Trophoblast cell (in vitro differentiated cells and primary cell): ENCODE measurements around the gene PAM16.

Experiments
- DNase-seq, 2 donors: peaks; one replicate each; pipeline ENCODE4 v3.0.0-alpha.2; 2016
- H2AFZ ChIP-seq: 2 replicates; pipeline ENCODE4 v1.6.1; 2013; ENCODE audit warnings: low read length, moderate library complexity, mild to moderate bottlenecking; ENCODE audit not compliant: insufficient read depth, poor library complexity
- H2AK5ac ChIP-seq: 2 replicates; pipeline ENCODE4 v1.6.1; 2013; ENCODE audit warnings: mild to moderate bottlenecking, low read length
- H2BK120ac ChIP-seq: 2 replicates; pipeline ENCODE4 v1.6.1; 2013; ENCODE audit warnings: low read length, mild to moderate bottlenecking, moderate library complexity; ENCODE audit not compliant: insufficient read depth, poor library complexity
- H2BK12ac ChIP-seq: 2 replicates; pipeline ENCODE4 v1.6.1; 2013; ENCODE audit warnings: mild to moderate bottlenecking, low read length, moderate library complexity
- H2BK5ac ChIP-seq: 2 replicates; pipeline ENCODE4 v1.6.1; 2013; ENCODE audit warnings: low read length, low read depth, moderate library complexity, mild to moderate bottlenecking; ENCODE audit not compliant: poor library complexity
- H3K14ac ChIP-seq: 2 replicates; pipeline ENCODE4 v1.6.1; 2013; ENCODE audit warnings: mild to moderate bottlenecking, low read length
- H3K18ac ChIP-seq: 2 replicates; pipeline ENCODE4 v1.6.1; 2013; ENCODE audit warnings: mild to moderate bottlenecking, low read length
- H3K23ac ChIP-seq: 2 replicates; pipeline ENCODE4 v1.6.1; 2013; ENCODE audit warnings: low read length
- H3K27ac ChIP-seq: 2 replicates; pipeline ENCODE4 v1.5.1; 2013; ENCODE audit warnings: low read depth, mild to moderate bottlenecking, inconsistent platforms, low read length, moderate library complexity
- H3K27me3 ChIP-seq: 2 replicates; pipeline ENCODE4 v1.6.1; 2013; ENCODE audit warnings: inconsistent platforms, mild to moderate bottlenecking, low read length, moderate library complexity; ENCODE audit not compliant: insufficient read depth
- H3K36me3 ChIP-seq, 2 experiments: 1 replicate in 1 of 2; 2 replicates in 1 of 2; pipeline ENCODE4 v1.6.1; 2013; ENCODE audit warnings: low read length in 2 of 2, mild to moderate bottlenecking in 2 of 2, moderate library complexity in 1 of 2; ENCODE audit not compliant: insufficient read depth in 2 of 2, control insufficient read depth in 1 of 2
- H3K4ac ChIP-seq: 2 replicates; pipeline ENCODE4 v1.6.1; 2013; ENCODE audit warnings: low read depth, mild to moderate bottlenecking, low read length, moderate library complexity
- H3K4me1 ChIP-seq, 2 experiments: 1 replicate in 1 of 2; 2 replicates in 1 of 2; pipeline ENCODE4 v1.6.1; 2013; ENCODE audit warnings: low read length in 2 of 2, mild to moderate bottlenecking in 2 of 2, moderate library complexity in 1 of 2; ENCODE audit not compliant: insufficient read depth in 2 of 2, control insufficient read depth in 1 of 2
- H3K4me2 ChIP-seq: 2 replicates; pipeline ENCODE4 v1.6.1; 2013; ENCODE audit warnings: inconsistent platforms, mild to moderate bottlenecking, low read length, moderate library complexity
- H3K4me3 ChIP-seq: 2 replicates; pipeline ENCODE4 v1.5.1; 2013; ENCODE audit warnings: mild to moderate bottlenecking, low read depth, low read length, inconsistent platforms
- H3K79me1 ChIP-seq: one replicate; pipeline ENCODE4 v1.6.1; 2013; ENCODE audit warnings: low read length
- H3K79me2 ChIP-seq: 2 replicates; pipeline ENCODE4 v1.6.1; 2013; ENCODE audit warnings: low read length, mild to moderate bottlenecking; ENCODE audit not compliant: control insufficient read depth, insufficient read depth, poor library complexity
- H3K9ac ChIP-seq: 2 replicates; pipeline ENCODE4 v1.6.1; 2013; ENCODE audit warnings: mild to moderate bottlenecking, low read length
- H3K9me3 ChIP-seq: 2 replicates; pipeline ENCODE4 v1.6.1; 2013; ENCODE audit warnings: low read depth, mild to moderate bottlenecking, control low read depth, inconsistent platforms, low read length; ENCODE audit not compliant: insufficient read depth
- H4K12ac ChIP-seq: 2 replicates; pipeline ENCODE4 v1.6.1; 2013; ENCODE audit warnings: low read depth, mild to moderate bottlenecking, low read length, moderate library complexity
- H4K8ac ChIP-seq: 2 replicates; pipeline ENCODE4 v1.6.1; 2013; ENCODE audit warnings: low read depth, mild to moderate bottlenecking, low read length, moderate library complexity
- H4K91ac ChIP-seq: one replicate; pipeline ENCODE4 v1.6.1; 2013; ENCODE audit warnings: low read depth, mild to moderate bottlenecking, low read length, moderate library complexity
- WGBS: extraction: QIAGEN DNeasy Blood & Tissue Kit; methylation state at CpG from one replicate; pipeline ENCODE4 v1.1.7; 2013; ENCODE audit warnings: missing lambda C conversion rate; ENCODE audit not compliant: insufficient read length, insufficient coverage; ENCODE audit errors: extremely low coverage; 5-methylcytosine and 5-hydroxymethylcytosine counted together

The PAM16 gene

DNA sequence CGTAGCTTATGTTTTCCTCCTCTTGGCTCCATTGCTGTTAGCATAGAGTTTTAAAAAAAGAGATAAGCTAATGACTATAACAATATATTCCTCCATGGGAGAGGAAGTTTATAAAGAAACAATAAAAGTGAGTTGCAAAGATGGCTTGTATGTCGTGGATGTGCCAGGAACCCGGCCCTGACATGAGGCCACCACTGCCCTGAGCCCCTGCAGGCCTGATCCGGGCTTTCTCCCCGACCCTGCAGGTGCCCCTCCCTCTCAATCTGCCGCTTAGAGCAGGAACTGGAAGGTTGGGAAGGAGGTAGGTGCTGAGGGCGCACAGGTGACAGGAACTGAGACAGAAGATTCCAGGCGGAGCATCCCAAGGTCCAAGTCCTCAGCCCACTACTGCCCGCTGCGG, 11.7 kb downstream of the PAM16 start:
- H3K14ac ChIP-seq: no peak overlapping the region
- no peak overlapping the region for H4K8ac ChIP-seq
- H3K27ac ChIP-seq: no peak overlapping the region
- H4K12ac ChIP-seq: no peak overlapping the region
- no peak overlapping the region for H3K4me3 ChIP-seq
- no peak overlapping the region for H3K4me2 ChIP-seq
- no peak overlapping the region for H3K4ac ChIP-seq
- H2BK120ac ChIP-seq: no peak overlapping the region
- H4K91ac ChIP-seq: no peak overlapping the region
- H3K4me1 ChIP-seq: no peaks in the 10 kb centered on the region
- no peak overlapping the region for H2BK5ac ChIP-seq
- no peaks in the 10 kb centered on the region for H3K27me3 ChIP-seq
- no peak overlapping the region for H3K9ac ChIP-seq
- H3K79me1 ChIP-seq: no peaks in the 10 kb centered on the region
- H3K18ac ChIP-seq: no peak overlapping the region
- no peak overlapping the region for H2AFZ ChIP-seq
- peaks cover 60 to 69% of the 10 kb centered on the region in 2 experiments for H3K36me3 ChIP-seq
- H3K79me2 ChIP-seq: peaks cover 3% of the 10 kb centered on the region
- WGBS: no CpG with 5 or more reads among the region's 10 CpGs
- no peak overlapping the region for H2AK5ac ChIP-seq
- no peak overlapping the region for H2BK12ac ChIP-seq
- no peak overlapping the region for H3K23ac ChIP-seq
- H3K9me3 ChIP-seq: peaks cover 2% of the 10 kb centered on the region
- no peak for DNase-seq

DNA sequence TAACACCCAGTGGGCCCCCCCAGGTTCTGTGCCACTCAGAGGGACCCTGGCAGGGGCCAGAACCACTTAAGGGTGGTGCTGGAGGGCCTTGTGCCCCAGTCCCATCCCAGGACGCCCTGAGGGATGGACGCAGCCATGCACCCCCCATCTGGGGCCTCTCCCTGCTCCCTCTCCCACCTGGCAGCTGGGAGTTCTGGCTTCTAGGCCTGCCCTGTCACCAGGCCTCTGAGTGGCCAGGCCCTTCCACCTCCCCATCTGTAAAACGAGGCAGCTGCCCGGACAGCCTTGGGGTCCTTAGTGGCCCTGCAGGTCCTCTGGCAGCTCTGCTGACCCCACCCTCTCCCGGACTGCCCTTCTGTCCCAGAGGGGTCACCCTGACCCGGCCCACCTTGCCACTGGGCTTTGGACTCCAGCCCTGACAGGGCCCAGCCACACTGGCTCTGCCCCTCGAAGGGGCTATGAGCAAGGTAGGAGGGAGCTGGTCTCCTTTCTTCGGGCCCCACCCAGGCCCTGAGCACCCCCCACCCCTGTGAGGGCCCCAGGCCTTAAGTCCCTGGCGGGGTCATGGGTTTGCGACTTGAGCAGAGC, 12.3 kb downstream of the PAM16 start:
- Histone ChIP-seq H4K91ac (no peak overlapping the region), H3K4me1 (no peaks in the 10 kb centered on the region), H3K27me3 (no peaks in the 10 kb centered on the region), H3K36me3 (peaks cover 61 to 69% of the 10 kb centered on the region in 2 experiments), H3K79me1 (no peaks in the 10 kb centered on the region), H3K4me3 (no peak overlapping the region), H2BK5ac (no peak overlapping the region), H3K14ac (no peak overlapping the region), H3K4ac (no peak overlapping the region), H3K27ac (no peak overlapping the region), H2BK12ac (no peak overlapping the region), H2BK120ac (no peak overlapping the region), H4K12ac (no peak overlapping the region), H3K9ac (no peak overlapping the region), H3K9me3 (peaks cover 2% of the 10 kb centered on the region), H2AK5ac (no peak overlapping the region), H3K23ac (no peak overlapping the region), H3K79me2 (peaks cover 3% of the 10 kb centered on the region), H3K18ac (no peak overlapping the region), H2AFZ (no peak overlapping the region), H4K8ac (no peak overlapping the region), H3K4me2 (no peak overlapping the region)
- WGBS: no CpG with 5 or more reads among the region's 10 CpGs
- no peak for DNase-seq

DNA sequence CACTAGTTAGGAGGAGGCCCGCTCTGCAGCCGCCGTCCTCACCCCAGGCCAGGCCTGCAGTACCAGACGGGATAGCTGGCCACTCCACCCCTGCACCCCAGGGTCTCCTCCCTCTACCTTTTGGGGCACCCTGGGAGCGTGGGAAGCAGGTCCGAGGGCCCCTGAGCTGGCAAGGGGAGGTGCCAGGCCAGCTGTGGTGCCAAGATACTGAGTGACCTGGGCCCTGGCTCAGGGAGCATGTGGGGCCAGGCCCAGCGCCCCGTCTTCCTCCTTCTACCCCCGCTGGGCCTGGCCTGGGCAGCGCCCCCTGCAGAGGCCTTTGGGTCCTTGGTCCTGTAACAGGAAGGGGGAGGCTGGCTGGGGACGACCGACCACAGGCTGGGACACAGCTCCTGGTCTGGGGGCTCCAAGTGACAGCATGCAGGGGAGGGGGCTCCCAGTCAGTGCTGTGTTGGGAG, 13.0 kb downstream of the PAM16 start:
- peaks cover 2% of the 10 kb centered on the region for H3K9me3 ChIP-seq

DNA sequence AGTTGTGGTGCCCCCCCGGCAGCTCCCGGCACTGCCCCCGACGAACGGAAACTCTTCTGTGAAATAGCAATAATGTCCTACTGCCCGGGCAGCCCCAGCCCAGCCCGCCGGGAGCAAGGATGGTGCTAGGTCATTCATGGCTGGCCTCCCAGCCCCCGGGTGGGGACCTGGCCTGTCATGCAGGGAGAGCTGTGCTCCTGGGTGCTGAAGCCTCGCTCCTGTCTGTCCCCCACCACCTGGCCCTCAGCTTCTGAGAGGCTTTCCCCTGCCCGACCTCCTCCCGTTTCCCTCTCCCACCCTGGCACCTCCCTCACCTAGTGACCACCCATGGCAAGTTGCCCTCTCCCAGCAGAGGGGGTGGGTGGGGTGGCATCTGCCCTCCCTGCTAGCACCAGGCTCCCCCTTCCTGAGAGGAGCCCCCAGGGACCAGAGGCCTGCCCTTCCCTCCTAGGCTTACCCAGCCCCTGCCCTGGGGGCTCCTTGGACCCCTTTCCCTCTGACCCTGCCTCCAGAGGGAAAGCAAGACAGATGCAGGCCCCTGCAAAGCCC, 13.5 kb downstream of the PAM16 start:
- no peaks in the 10 kb centered on the region for H3K27me3 ChIP-seq
- no peaks in the 10 kb centered on the region for H3K79me1 ChIP-seq
- no peaks in the 10 kb centered on the region for H3K4me1 ChIP-seq
- peaks cover 2% of the 10 kb centered on the region for H3K9me3 ChIP-seq
- H3K4me3 ChIP-seq: no peak overlapping the region
- no peak overlapping the region for H3K23ac ChIP-seq
- no peak for DNase-seq
- H2BK5ac ChIP-seq: no peak overlapping the region
- no peak overlapping the region for H2BK12ac ChIP-seq
- H3K14ac ChIP-seq: no peak overlapping the region
- no peak overlapping the region for H4K91ac ChIP-seq
- H3K4me2 ChIP-seq: no peak overlapping the region
- no peaks in the 10 kb centered on the region for H3K79me2 ChIP-seq
- no peak overlapping the region for H2BK120ac ChIP-seq
- H3K4ac ChIP-seq: no peak overlapping the region
- no CpG with 5 or more reads among the region's 12 CpGs for WGBS
- H4K8ac ChIP-seq: no peak overlapping the region
- no peak overlapping the region for H4K12ac ChIP-seq
- no peak overlapping the region for H3K18ac ChIP-seq
- H3K36me3 ChIP-seq: peaks cover 68 to 71% of the 10 kb centered on the region in 2 experiments
- no peak overlapping the region for H3K9ac ChIP-seq
- no peak overlapping the region for H2AK5ac ChIP-seq
- no peak overlapping the region for H3K27ac ChIP-seq
- H2AFZ ChIP-seq: no peak overlapping the region

More for the DNA sequence above, 13.0 kb downstream of the PAM16 start:
- Histone ChIP-seq H4K12ac (peak overlapping the region; percentile 49), H3K14ac (no peak overlapping the region), H3K9ac (no peak overlapping the region), H3K4me1 (no peaks in the 10 kb centered on the region), H2BK120ac (no peak overlapping the region), H2AK5ac (no peak overlapping the region), H4K8ac (no peak overlapping the region), H3K79me1 (no peaks in the 10 kb centered on the region), H3K4me2 (no peak overlapping the region), H3K27me3 (no peaks in the 10 kb centered on the region), H3K18ac (no peak overlapping the region), H3K4me3 (no peak overlapping the region), H3K79me2 (peaks cover under 1% of the 10 kb centered on the region), H3K23ac (no peak overlapping the region), H3K4ac (no peak overlapping the region), H4K91ac (no peak overlapping the region), H2BK12ac (no peak overlapping the region), H3K36me3 (peaks cover 67 to 70% of the 10 kb centered on the region in 2 experiments), H2AFZ (no peak overlapping the region), H2BK5ac (no peak overlapping the region), H3K27ac (no peak overlapping the region)
- no peak for DNase-seq
- no CpG with 5 or more reads among the region's 12 CpGs for WGBS
